Colonic mucosa (tissue), 4 donors: ENCODE data around the gene EDEM1. TPM values are rescaled to one million over a fixed set of nuclear protein-coding genes. Genes with fewer than 3 reads are reported as not detected.

Experiments
- DNase-seq: peaks from one replicate; pipeline ENCODE4 v3.0.0-alpha.2; 2020
- H3K27ac ChIP-seq: fragments of 200-600 bp; one replicate; pipeline ENCODE4 v1.8.0; 2021
- H3K27me3 ChIP-seq: fragments of 200-600 bp; one replicate; pipeline ENCODE4 v1.8.0; 2021
- H3K36me3 ChIP-seq: fragments of 200-600 bp; one replicate; pipeline ENCODE4 v1.8.0; 2021
- H3K4me1 ChIP-seq: fragments of 200-600 bp; one replicate; pipeline ENCODE4 v1.8.0; 2021; ENCODE audit warnings: mild to moderate bottlenecking
- H3K4me3 ChIP-seq: fragments of 200-600 bp; one replicate; pipeline ENCODE4 v1.8.0; 2021
- H3K9ac ChIP-seq, 2 donors: one replicate each; pipeline ENCODE4 v1.7.0; 2013; ENCODE audit warnings: control low read depth in 2 of 2, low read depth in 2 of 2, low read length in 2 of 2
- H3K9me3 ChIP-seq: fragments of 200-600 bp; one replicate; pipeline ENCODE4 v1.8.0; 2021
- intact Hi-C: fragments of 100-400 bp; cut with DNase I; formaldehyde crosslinking; loops from one replicate; pipeline ENCODE4 v1.14.1; 2022
- total RNA-seq, 2 donors: library from RNA; stranded (reverse); fragmentation: NEBNext Ultra II Directional in 1 of 2; extraction: Animal tissue kit (Norgen Biotek cat#: 25700) in 1 of 2; gene quantifications; one replicate each; pipeline ENCODE4 v1.2.1, GENCODE V29; 2021
- TF ChIP-seq, protein P1 (sequence below): fragments of 200-600 bp; IDR thresholded peaks from one replicate; pipeline ENCODE4 v1.8.0; 2022; ENCODE audit warnings: antibody characterized with exemption, mild to moderate bottlenecking
- donor health status: healthy.
- donor health status: DM: no; HTN: no; CAD: no.
- donor health status: DM: no; HTN: no; CAD: no.

Gene EDEM1
- total RNA-seq, 2 donors from 2014 or later: 38.9 to 49.7 TPM

DNA sequence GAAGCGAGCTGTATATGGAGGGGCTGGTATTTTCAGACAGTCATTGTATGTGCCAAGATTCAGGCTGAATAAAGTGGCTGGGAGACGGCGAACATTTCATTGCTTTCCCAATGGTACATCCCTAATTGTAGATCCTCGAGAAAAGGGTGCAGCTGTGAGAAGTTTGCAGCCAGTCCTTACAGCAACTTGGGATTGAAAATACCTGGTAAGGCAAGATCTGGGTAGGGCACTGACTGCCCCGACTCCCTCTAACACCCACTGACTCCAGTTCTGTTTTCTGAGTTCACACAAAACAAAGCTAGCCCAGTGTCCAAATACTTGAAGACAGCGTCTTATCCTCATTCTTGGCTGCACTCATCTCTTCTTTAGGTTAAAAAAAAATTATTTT, 63.7 kb downstream of the EDEM1 start:
- TF ChIP-seq, protein P1, sequence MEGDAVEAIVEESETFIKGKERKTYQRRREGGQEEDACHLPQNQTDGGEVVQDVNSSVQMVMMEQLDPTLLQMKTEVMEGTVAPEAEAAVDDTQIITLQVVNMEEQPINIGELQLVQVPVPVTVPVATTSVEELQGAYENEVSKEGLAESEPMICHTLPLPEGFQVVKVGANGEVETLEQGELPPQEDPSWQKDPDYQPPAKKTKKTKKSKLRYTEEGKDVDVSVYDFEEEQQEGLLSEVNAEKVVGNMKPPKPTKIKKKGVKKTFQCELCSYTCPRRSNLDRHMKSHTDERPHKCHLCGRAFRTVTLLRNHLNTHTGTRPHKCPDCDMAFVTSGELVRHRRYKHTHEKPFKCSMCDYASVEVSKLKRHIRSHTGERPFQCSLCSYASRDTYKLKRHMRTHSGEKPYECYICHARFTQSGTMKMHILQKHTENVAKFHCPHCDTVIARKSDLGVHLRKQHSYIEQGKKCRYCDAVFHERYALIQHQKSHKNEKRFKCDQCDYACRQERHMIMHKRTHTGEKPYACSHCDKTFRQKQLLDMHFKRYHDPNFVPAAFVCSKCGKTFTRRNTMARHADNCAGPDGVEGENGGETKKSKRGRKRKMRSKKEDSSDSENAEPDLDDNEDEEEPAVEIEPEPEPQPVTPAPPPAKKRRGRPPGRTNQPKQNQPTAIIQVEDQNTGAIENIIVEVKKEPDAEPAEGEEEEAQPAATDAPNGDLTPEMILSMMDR: no peak
- peak; percentile 19 for DNase-seq
- no peak overlapping the region for H3K27ac ChIP-seq
- intact Hi-C loops: no loop called here
- no peaks in the 10 kb centered on the region for H3K4me1 ChIP-seq
- no peaks in the 10 kb centered on the region for H3K27me3 ChIP-seq
- peak overlapping the region in 1 of 2 donors; percentile 51 for H3K9ac ChIP-seq
- no peaks in the 10 kb centered on the region for H3K9me3 ChIP-seq
- H3K36me3 ChIP-seq: no peaks in the 10 kb centered on the region
- H3K4me3 ChIP-seq: peak overlapping the region; percentile 22

DNA sequence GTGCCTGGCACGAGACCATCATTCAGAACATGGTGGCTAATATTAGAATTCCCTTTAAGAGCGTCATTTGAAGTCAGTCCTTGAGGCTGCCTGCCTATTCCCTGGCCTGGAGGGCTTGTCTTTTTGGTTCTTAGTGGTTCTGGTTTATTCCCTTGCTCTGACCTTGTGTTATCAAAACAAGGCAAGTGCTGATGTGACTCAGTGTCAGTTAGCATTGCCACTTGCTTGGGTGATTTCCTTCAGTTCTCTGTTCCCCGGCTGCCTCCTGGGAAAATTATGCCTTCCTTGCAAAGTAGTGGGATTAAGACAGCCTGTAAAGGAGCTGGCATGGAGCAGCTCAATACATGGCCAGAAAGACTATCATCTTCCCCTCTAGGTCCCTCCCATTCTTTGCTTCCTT, 64.6 kb downstream of the EDEM1 start:
- TF ChIP-seq, protein P1: no peak
- Histone ChIP-seq H3K27ac (no peak overlapping the region), H3K4me3 (no peak overlapping the region), H3K27me3 (no peaks in the 10 kb centered on the region), H3K4me1 (no peaks in the 10 kb centered on the region), H3K9ac (no peak overlapping the region), H3K9me3 (no peaks in the 10 kb centered on the region), H3K36me3 (no peaks in the 10 kb centered on the region)
- intact Hi-C loops: no loop called here
- no peak for DNase-seq

DNA sequence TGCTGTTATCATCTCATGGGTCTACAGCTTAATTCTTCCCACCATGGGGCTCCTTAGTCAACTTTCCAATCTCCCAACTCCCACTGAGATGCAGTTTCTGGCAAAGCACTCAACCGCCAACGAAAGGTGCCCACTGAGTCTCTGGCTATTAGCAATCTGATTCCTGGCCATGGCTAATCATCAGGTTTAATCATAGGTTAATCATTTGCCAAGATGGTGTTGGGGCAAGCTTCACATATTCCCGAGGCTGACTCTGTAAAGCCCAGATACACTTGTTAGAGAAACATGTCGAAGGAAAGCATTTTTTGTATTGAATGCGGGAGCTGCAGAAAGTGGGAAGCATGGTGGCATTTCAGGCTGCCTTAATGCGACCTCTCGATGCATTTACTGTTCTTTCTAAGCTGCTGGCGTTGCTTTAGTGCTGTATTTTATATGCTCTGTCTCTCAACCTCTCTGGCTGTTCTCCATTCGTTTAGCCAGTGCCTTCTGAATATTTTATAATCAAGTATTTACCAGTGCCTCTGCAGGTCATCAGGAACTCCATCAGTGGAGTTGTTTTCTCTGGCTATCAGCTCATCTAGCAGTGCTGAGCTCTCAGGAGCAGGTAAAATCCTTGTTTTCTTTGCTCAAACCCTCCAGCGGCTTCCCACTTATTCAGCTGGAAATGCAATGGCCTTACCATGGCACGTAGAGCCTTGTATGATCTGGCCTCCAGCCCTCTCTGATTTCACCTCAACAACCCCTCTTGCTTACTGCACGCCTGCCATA, 67.0 kb downstream of the EDEM1 start:
- Histone ChIP-seq H3K4me1 (no peaks in the 10 kb centered on the region), H3K27ac (no peak overlapping the region), H3K36me3 (no peaks in the 10 kb centered on the region), H3K27me3 (no peaks in the 10 kb centered on the region), H3K9ac (no peak overlapping the region), H3K9me3 (no peaks in the 10 kb centered on the region), H3K4me3 (no peak overlapping the region)
- no peak for DNase-seq
- TF ChIP-seq, protein P1: no peak
- intact Hi-C loops: no loop called here

DNA sequence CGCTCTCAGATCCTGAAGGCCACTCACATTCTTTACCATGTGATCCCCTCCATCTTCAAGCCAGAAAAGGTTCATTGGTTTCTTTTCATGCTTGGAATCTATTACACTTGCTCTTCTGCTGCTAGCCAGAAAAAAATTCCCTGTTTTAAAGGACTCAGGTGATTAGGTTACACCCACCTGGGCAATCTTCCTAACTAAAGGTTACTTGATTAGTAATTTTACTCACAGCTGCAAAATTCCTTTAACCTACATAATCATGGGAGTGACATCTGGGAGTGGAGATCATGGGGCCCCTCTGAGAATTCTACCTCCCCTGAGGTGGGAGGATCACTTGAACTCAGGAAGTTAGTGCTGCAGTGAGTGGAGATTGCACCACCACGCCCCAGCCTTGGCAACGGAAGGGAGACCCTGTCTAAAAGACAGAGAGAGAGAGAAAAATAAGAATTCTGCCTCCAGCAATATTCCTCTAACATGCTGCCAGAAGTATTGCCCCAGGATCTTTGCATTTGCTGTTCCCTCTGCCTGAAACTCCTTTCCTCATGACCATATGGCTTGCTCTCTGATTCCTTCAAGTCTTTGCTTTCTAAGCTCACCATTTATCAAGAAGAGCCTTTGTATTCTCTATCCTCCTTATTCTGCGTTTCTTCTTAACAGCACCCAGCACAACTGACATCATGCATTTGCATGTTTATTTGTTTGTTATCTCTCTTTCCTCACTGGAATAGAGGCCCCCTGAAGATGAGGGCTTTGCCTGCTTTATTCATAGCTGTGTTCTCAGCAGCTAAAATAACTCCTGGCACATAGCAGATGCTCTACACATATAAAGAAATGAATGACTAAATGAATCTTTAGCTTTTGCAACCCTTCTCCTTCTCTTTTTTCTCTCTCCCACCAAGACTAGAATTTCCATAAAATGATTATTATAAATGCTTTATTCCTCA, 68.2 kb downstream of the EDEM1 start:
- no peak overlapping the region for H3K27ac ChIP-seq
- intact Hi-C loops: no loop called here
- no peak for DNase-seq

DNA sequence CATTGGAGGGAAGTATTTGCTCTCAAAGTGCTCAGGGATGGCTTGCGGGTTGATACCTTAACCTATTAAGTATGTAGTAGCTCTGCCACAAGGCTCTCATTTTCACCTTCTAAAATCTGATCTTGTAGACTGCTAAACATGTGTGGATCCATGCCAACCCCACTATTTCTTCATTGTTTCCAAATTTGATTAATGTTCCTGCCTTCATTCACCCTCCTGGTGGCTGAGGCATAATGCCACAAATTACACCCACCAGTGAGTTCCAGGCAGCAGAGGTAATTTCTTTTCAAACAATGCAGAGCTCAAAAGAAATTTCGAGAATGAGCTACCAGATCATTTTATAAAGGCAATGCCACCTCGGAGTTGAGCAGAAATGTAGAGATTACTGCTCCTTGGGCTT, 71.0 kb downstream of the EDEM1 start:
- no peaks in the 10 kb centered on the region for H3K9me3 ChIP-seq
- no peak overlapping the region for H3K27ac ChIP-seq
- no peaks in the 10 kb centered on the region for H3K36me3 ChIP-seq
- intact Hi-C loops: no loop called here
- H3K27me3 ChIP-seq: no peaks in the 10 kb centered on the region
- no peaks in the 10 kb centered on the region for H3K4me1 ChIP-seq
- no peak overlapping the region for H3K4me3 ChIP-seq
- DNase-seq: no peak
- H3K9ac ChIP-seq: no peak overlapping the region
- TF ChIP-seq, protein P1: no peak

More for the DNA sequence above, 68.2 kb downstream of the EDEM1 start:
- H3K4me3 ChIP-seq: no peak overlapping the region
- no peaks in the 10 kb centered on the region for H3K36me3 ChIP-seq
- no peaks in the 10 kb centered on the region for H3K9me3 ChIP-seq
- no peaks in the 10 kb centered on the region for H3K27me3 ChIP-seq
- no peaks in the 10 kb centered on the region for H3K4me1 ChIP-seq
- TF ChIP-seq, protein P1: no peak
- H3K9ac ChIP-seq: no peak overlapping the region
